HG03442 (cell line): ENCODE data around the gene CDC7.

Experiments
- ATAC-seq: cut with Tn5 transposase; IDR thresholded peaks from one replicate; pipeline ENCODE4 v1.9.1; 2021; ENCODE audit warnings: mild to moderate bottlenecking, moderate library complexity; ENCODE audit not compliant: unreplicated experiment

Gene CDC7

DNA sequence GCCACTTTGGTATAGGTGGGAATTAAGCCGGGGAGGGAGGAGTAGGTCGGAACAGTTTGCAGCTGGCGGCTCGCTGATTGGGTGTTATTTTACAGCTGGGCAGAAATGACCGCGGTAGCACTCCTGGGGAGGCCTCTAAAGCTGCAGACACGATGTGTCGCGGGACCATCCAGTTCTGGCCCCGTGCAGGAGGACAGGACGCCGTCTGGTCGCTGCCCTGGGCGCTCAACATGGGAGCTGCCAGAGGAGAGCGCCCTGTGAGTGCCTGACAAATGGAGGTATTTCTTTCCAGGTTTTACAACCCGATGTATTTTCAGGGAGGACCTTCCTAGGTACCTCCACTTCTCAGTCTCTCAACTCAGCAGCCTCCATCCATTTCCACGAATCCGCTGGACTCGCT is 46.2 kb downstream of the CDC7 start:
- ATAC-seq: no peak

DNA sequence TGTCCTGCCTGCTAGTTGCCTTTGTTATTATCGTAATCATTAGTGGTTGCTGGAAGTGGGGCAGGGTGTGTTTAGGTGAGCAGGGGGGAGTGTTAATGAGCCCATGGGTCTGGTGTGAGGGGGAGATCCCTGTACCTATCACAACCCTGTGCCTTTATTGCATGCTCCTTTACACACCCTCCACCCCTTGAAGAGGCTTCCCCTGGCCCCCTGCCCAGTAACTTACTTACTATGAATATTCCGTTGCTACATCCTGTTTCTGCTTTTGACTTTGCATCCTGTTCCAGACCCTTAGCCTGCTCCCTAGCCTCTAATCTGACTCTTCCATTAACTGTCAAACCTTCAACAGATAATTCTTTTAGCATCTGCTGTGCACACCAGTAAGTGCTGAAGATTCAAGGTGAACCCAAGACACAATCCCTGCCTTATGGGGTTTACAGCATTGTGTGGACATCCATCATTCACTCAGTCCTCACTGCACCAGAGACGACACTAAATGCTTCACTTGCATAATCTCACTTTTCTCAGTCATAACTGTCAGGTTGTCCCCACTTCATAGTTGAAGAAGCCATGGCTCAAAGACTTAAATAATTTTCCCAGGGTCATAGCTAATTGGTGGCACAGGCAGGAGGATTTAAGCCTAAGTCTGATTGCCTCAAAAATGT is 47.9 kb downstream of the CDC7 start:
- ATAC-seq: no peak

DNA sequence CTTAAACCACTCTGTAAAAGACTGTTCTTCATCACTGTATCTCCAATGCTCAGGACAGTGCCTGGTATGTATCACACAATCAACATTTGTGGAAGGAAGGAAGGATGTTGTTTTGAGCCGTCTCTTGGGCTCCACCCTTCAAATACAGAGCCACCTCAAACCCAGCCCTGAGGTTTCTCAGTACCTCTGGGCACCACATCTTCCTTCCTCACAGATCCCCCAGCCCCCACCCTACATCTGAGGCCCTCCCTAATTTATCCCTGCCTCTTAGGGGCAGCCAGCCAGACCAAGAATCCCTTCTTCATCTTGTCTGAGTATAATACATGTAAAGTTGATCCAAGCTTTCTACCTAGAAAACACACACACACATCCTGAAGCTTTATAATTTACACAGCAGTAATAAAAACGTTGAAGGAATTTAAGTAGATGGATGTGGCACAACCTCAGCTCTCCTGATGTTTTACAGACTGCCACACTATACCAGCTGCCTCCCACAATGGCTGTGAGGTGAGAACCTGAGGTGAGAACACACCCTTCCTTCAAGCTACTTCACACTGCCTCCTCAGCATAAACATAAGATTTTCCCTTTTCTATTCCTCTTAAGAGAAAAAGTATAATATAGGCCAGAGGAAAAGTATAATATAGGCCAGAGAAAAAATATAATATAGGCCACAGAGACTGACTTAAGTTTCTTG is 48.5 kb downstream of the CDC7 start:
- ATAC-seq: no peak

- no peak for ATAC-seq
Measured at GRCh38 chr1:91550961-91551360, 50.3 kb downstream of the CDC7 start.

DNA sequence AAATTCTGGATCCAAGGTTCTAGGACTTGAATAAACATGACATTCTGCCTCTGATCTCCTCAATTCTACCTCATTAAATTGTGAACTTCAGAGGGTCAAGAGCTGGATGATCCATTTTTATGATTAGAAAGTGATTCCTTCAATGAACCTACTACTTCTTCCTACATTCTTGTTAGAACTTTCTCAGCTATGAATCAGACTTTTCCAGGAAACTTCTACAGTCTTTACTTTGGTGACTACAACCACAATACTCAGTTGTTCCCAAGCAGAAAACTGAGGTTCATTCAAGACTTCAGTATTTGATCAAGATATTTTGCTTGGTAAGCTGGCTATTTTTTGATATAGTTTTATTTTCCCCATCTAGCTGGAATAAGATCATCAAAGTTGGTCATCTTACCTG is 51.4 kb downstream of the CDC7 start:
- ATAC-seq: no peak

DNA sequence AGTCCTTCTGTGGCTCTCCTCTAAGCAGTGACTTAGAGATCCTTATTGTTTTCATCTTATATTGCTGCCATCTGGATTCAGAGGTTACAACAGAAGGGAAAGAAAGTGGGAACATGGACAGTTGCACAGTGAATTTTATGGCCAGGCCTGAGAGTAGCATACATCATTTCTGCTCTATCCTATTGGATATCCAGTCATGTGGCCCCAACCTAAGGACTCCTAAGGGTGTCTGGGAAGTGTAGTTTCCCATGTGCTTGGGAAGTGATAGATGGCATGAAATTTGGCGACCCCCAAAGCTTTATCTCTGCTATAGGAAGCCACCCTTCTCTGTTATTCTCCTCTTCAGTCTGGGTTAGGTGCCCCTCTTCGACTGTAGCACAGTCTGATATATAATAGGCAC is 51.9 kb downstream of the CDC7 start:
- ATAC-seq: no peak

DNA sequence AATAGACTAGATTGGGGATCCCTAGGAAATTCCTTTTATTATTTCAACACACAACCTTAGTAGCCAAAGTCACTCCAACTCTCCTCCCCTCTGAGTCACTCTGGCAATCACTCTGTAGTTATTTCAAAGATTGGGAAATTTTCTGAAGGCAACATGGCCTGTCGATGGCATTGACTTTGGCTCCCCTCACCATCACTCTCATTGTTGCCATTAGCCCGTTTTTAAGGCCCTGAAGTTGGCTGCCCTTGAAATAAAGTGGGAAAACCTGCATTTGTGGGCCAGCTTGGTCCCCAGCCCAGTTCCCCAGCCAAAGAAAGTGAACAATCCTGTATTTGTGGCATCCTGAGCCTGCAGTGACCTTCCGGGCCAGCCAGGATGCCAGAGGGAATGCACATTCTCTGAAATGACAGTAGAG is 52.5 kb downstream of the CDC7 start:
- ATAC-seq: no peak

GRCh38 chr1:91555074-91555730 is 54.6 kb downstream of the CDC7 start:
- ATAC-seq: no peak

GRCh38 chr1:91555821-91556531 is 55.3 kb downstream of the CDC7 start:
- peak; percentile 74 for ATAC-seq

DNA sequence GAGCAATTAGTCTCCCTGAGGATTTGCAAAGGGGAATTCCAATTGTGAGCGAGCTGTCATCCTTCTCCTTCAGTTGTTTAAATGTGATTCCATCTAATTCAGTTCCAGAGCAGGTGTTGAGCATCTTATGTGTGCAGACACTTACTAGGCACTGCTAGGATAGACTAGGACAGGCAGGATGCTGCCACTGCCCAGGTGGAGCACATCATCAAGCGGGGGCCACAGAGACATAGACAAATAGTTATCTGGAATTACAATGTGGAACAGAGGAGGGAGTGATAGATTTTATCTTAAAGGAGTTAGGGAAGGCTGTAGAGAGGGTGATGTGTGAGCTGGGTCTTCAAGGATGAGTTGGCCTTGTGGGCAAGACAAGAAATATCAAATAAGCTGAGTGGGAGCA is 55.9 kb downstream of the CDC7 start:
- peak; percentile 17 for ATAC-seq

GRCh38 chr1:91557039-91557690 is 56.5 kb downstream of the CDC7 start:
- ATAC-seq: no peak

GRCh38 chr1:91557826-91558225 is 57.2 kb downstream of the CDC7 start:
- ATAC-seq: no peak

- no peak for ATAC-seq
Measured at GRCh38 chr1:91559046-91559750, 58.5 kb downstream of the CDC7 start.

DNA sequence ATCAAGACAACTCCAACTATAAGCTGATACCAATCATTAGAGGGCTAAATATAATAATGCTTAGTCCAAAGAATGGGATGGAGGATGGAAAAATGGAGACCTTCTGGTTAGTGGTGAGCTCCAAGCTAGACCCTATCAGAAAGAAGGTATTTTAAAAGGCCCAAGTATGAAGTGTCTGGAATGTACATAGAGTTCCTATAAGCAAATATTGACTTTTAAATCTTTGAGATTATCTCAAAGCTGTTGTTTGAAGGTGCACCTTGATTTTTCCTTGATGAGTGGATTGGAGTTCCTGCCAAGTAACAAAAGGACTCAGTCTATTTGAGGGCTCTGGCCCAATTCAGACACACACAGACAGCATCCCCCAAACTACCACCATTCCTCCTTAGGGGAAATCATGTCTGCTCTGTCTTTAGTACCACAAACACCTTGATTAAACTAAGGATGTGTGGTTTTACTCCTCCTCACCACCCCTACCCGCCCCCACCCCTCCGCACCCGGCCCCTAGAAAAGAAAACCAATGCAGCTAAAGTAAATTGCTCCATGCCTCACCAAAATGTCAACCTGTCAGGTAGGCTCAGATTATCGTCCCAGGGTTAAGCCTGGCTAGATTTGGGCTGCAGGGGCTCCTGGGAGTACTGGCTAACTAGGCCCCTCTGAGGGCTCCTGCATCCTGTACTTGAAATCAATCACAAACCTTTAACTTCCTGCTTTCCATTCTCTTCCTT is 59.4 kb downstream of the CDC7 start:
- ATAC-seq: no peak

- no peak for ATAC-seq
Measured at GRCh38 chr1:91564888-91565701, 64.4 kb downstream of the CDC7 start.

- no peak for ATAC-seq
Measured at GRCh38 chr1:91567583-91567982, 66.9 kb downstream of the CDC7 start.

- ATAC-seq: no peak
Measured at GRCh38 chr1:91568261-91568660, 67.6 kb downstream of the CDC7 start.

- ATAC-seq: no peak
Measured at GRCh38 chr1:91569411-91570119, 68.9 kb downstream of the CDC7 start.
